GM10266 (cell line): ENCODE data around the gene TAOK2.
"Not testable (repeated sequence)": the region's sequence is repeated elsewhere in the genome, so short reads cannot be mapped to it uniquely, and the experiment has no call there.

ENCODE experiments used
- DNase-seq: peaks from one replicate; pipeline ENCODE4 v3.0.0; 2012; ENCODE audit errors: extremely low spot score
- TF ChIP-seq, protein P1 (sequence below): IDR thresholded peaks from 2 replicates; pipeline ENCODE4 v1.5.1; 2012; ENCODE audit warnings: mild to moderate bottlenecking, low read depth; ENCODE audit not compliant: control insufficient read depth, insufficient read depth; ENCODE audit errors: missing control alignments

The TAOK2 gene

DNA sequence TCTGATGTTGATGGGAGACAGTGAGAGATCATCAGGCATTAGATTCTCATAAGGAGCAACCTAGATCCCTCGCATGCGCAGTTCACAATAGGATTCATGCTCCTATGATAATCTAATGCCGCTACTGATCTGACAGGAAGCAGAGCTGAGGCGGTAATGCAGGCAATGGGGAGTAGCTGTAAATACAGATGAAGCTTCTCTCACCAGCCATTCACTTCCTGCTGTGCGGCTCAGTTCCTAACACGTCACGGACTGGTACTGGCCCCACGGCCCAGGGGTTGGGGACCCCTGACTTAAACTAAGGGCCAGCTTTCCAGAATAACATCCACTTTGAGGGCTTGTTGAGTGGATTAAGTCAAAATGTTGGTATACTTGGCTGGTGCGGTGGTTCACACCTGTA, 14.4 kb upstream of the TAOK2 start:
- TF ChIP-seq, protein P1, sequence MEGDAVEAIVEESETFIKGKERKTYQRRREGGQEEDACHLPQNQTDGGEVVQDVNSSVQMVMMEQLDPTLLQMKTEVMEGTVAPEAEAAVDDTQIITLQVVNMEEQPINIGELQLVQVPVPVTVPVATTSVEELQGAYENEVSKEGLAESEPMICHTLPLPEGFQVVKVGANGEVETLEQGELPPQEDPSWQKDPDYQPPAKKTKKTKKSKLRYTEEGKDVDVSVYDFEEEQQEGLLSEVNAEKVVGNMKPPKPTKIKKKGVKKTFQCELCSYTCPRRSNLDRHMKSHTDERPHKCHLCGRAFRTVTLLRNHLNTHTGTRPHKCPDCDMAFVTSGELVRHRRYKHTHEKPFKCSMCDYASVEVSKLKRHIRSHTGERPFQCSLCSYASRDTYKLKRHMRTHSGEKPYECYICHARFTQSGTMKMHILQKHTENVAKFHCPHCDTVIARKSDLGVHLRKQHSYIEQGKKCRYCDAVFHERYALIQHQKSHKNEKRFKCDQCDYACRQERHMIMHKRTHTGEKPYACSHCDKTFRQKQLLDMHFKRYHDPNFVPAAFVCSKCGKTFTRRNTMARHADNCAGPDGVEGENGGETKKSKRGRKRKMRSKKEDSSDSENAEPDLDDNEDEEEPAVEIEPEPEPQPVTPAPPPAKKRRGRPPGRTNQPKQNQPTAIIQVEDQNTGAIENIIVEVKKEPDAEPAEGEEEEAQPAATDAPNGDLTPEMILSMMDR, result no peak
- no peak for DNase-seq

DNA sequence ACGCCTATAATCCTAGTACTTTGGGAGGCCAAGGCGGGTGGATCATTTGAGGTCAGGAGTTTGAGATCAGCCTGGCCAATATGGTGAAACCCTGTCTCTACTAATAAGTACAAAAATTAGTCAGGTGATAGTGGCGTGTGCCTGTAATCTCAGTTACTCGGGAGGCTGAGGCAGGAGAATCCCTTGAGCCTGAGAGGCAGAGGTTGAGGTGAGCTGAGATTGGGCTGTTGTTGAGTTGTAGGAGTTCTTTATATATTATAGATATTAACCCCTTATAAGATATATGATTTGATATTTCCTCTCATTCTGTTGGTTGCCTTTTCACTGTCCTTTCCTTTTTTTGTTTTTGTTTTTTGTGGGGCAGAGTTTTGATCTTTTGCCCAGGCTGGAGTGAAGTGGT, 13.8 kb upstream of the TAOK2 start:
- DNase-seq, result not testable (repeated sequence)

DNA sequence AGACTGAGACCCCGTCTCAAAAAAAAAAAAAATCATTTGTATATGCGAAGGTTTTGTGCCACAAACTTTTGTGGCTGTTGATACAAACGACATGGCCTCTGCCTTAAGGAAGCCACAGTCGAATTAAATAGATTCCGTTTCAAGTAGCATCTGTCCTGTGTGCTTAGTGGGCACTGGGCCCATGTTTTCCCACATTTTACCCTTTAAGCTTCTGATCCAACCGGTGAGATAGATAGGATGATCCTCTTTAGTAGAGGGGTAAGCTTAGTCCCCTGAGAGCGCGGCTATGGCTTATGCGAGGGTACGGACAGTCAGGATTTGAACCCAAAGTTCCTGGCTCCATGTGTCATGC, 12.6 kb upstream of the TAOK2 start:
- no peak for DNase-seq
- TF ChIP-seq, protein P1, result no peak

DNA sequence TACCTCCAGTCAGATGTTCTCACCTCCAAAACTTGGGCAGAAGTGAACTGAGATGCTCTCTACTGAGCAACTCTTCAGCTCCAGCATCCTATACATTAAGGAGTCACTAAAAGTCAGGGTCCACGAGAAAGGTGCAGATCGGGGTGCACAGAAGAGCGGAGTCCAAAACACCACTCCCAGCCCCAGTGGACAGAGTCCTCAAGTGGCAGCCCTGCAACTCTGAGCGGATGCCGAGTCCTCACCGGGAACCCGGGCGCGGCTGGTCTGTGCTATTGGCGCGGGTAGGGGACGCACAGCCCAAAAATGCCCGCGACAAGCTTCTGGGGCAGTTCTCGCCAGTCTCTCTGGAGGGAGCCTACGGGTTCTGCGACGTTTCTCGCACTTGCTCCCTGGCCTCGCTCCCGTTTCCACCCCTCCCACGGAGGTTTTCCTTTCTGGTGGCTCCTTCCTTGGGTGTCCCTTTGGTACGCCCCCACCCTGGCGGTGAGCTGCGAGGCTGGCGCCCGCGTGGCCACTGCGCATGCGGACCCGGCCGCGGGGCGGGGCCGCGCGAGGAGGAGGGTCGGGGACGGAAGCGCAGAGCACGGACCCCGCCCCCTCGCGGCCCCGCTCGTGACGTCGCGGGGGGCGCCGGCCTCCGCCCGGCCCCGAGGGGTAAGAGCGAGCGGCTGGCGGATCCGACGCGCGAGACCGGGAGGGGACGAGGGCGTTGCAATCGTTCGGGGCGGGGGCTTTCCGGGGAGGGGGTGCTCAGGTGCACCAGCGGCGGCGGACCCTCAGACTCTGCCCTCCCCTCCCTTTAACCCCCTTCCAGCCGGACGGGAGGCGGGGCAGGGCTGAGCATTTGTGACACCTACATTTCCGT, 12.0 kb upstream of the TAOK2 start, which contains the start of gene TMEM219:
Gene TMEM219, plus strand, starts transcription at position 601 of the 865 bp plus-strand sequence. CDS start 1,065 bp downstream, outside the sequence.
- peak; percentile 98 for DNase-seq
- TF ChIP-seq, protein P1, result no peak

DNA sequence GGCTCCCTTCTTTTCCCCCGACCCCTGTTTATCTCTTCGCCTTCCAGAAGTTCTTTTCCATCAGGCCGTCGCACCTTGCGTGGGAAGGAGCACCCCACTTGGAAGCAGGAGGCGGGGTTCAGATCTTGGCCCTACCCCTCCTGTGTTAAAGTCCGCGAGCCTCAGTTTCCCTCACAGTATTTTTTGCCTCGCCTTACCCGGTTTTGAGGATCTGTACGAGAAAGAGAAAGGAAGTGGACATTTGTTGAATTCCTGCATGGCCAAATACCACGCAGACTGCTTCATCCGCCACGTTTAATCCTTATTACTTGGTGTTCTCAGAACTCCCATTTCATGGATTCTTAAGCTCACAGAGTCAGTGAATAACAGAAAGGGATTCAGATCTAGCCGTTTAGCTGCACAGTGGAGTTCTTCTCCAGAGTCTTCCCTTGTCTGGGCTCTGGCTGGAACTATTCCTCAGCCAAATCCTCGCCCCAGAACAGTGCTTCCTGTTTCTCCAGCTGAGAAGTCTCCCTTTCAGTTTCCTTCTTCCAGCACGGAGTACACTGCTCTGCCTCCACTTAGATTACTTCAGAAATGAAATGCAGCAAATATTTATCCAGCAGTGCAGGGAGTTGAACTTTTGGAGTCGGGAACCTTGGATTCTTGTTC, 11.2 kb upstream of the TAOK2 start:
- TF ChIP-seq, protein P1, result no peak
- DNase-seq, result no peak

DNA sequence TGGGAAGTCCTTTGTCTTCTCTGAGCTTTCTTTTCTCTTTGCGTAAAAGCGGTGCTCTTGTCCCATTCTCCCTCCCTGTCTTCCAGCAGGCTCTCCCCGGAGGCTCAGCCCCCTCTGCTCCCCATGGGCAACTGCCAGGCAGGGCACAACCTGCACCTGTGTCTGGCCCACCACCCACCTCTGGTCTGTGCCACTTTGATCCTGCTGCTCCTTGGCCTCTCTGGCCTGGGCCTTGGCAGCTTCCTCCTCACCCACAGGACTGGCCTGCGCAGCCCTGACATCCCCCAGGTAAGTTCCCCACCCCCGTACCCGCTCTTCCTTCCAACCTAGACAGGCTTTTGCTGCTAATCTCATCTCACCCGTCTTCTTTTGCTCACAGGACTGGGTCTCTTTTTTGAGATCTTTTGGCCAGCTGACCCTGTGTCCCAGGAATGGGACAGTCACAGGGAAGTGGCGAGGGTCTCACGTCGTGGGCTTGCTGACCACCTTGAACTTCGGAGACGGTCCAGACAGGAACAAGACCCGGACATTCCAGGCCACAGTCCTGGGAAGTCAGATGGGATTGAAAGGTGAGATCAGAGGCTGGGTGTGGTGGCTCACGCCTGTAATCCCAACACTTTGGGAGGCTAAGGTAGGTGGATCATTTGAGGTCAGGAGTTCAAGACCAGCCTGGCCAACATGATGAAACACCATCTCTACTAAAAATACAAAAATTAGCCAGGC, 10.5 kb upstream of the TAOK2 start:
- TF ChIP-seq, protein P1, result no peak
- no peak for DNase-seq

DNA sequence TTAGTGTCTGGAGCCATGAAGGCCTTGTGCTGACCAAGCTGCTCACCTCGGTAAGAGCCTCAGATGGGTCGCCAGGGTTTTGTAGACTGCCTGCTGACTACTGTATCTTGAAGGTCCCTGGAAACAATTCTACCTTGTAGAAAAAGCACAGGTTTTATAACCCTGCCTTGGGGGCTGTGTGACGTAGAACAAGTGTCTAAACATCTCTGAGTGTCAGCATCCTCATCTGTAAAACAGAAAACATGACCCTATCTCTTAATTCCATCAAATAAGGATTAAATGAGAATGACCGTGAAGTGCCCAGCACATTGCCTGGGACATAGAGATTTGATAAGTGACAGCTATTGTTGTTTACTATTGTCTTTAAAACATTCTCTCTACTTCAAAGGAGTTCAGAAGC, 5.5 kb upstream of the TAOK2 start:
- TF ChIP-seq, protein P1, result no peak
- DNase-seq, result no peak
